H9 (cell line): ENCODE measurements around the gene TLL2. TPM values are rescaled to one million over a fixed set of nuclear protein-coding genes. Genes with fewer than 3 reads are reported as not detected.

ENCODE experiments used
- DNase-seq: peaks from one replicate; pipeline ENCODE4 v3.0.0-alpha.2; 2017
- H2AFZ ChIP-seq: one replicate; pipeline ENCODE4 v1.6.1; 2013; ENCODE audit warnings: mild to moderate bottlenecking, low read length, control low read depth, moderate library complexity
- H2AK5ac ChIP-seq: 2 replicates; pipeline ENCODE4 v1.6.1; 2013; ENCODE audit warnings: low read length, control low read depth, mixed read lengths; ENCODE audit not compliant: insufficient read length
- H2BK120ac ChIP-seq: one replicate; pipeline ENCODE4 v1.6.1; 2013; ENCODE audit warnings: low read depth, mild to moderate bottlenecking, low read length, control low read depth, inconsistent platforms; ENCODE audit not compliant: poor library complexity, severe bottlenecking
- H2BK12ac ChIP-seq: 2 replicates; pipeline ENCODE4 v1.6.1; 2013; ENCODE audit warnings: low read length, control low read depth, mixed read lengths, low read depth; ENCODE audit not compliant: insufficient read length
- H2BK15ac ChIP-seq: 2 replicates; pipeline ENCODE4 v1.6.1; 2013; ENCODE audit warnings: low read depth, low read length, control low read depth
- H2BK20ac ChIP-seq: one replicate; pipeline ENCODE4 v1.6.1; 2013; ENCODE audit warnings: low read depth, mild to moderate bottlenecking, low read length, control low read depth, inconsistent platforms; ENCODE audit not compliant: poor library complexity, severe bottlenecking
- H2BK5ac ChIP-seq: 2 replicates; pipeline ENCODE4 v1.6.1; 2013; ENCODE audit warnings: low read length, control low read depth, mixed read lengths; ENCODE audit not compliant: insufficient read length
- H3K14ac ChIP-seq: 2 replicates; pipeline ENCODE4 v1.6.1; 2013; ENCODE audit warnings: low read length, control low read depth; ENCODE audit not compliant: insufficient read depth
- H3K18ac ChIP-seq: 2 replicates; pipeline ENCODE4 v1.6.1; 2013; ENCODE audit warnings: low read depth, mild to moderate bottlenecking, mixed read lengths, low read length, control low read depth; ENCODE audit not compliant: insufficient read length
- H3K23ac ChIP-seq: 2 replicates; pipeline ENCODE4 v1.6.1; 2013; ENCODE audit warnings: low read length, control low read depth, mixed read lengths, low read depth; ENCODE audit not compliant: insufficient read length
- H3K23me2 ChIP-seq: 2 replicates; pipeline ENCODE4 v1.6.1; 2013; ENCODE audit warnings: low read depth, mild to moderate bottlenecking, mixed read lengths, low read length, control low read depth; ENCODE audit not compliant: insufficient read length, poor library complexity, severe bottlenecking
- H3K27ac ChIP-seq: 2 replicates; pipeline ENCODE4 v1.5.1; 2013; ENCODE audit warnings: low read length, control low read depth, mixed read lengths, low read depth; ENCODE audit not compliant: insufficient read length
- H3K27me3 ChIP-seq: 2 replicates; pipeline ENCODE4 v1.6.1; 2013; ENCODE audit warnings: low read length, control low read depth, inconsistent platforms; ENCODE audit not compliant: insufficient read depth
- H3K4ac ChIP-seq: 2 replicates; pipeline ENCODE4 v1.6.1; 2013; ENCODE audit warnings: low read depth, mild to moderate bottlenecking, control low read depth, inconsistent platforms, low read length, moderate library complexity
- H3K4me1 ChIP-seq: 2 replicates; pipeline ENCODE4 v1.6.1; 2013; ENCODE audit warnings: low read length, control low read depth, inconsistent platforms; ENCODE audit not compliant: insufficient read depth
- H3K4me2 ChIP-seq: 2 replicates; pipeline ENCODE4 v1.6.1; 2013; ENCODE audit warnings: low read length, control low read depth, mixed read lengths; ENCODE audit not compliant: insufficient read length, insufficient read depth
- H3K56ac ChIP-seq: 2 replicates; pipeline ENCODE4 v1.6.1; 2013; ENCODE audit warnings: low read depth, mild to moderate bottlenecking, mixed read lengths, low read length, control low read depth; ENCODE audit not compliant: insufficient read length
- H3K79me1 ChIP-seq: 2 replicates; pipeline ENCODE4 v1.6.1; 2013; ENCODE audit warnings: low read depth, mild to moderate bottlenecking, moderate library complexity, low read length, control low read depth, inconsistent platforms; ENCODE audit not compliant: insufficient read depth, poor library complexity, severe bottlenecking
- H3K79me2 ChIP-seq: 2 replicates; pipeline ENCODE4 v1.6.1; 2013; ENCODE audit warnings: low read length, control low read depth, inconsistent platforms; ENCODE audit not compliant: insufficient read depth
- H3K9ac ChIP-seq: 2 replicates; pipeline ENCODE4 v1.6.1; 2013; ENCODE audit warnings: low read length, control low read depth, mixed read lengths; ENCODE audit not compliant: insufficient read length; ENCODE audit errors: extremely low read depth
- H3K9me3 ChIP-seq: one replicate; pipeline ENCODE4 v1.6.1; 2013; ENCODE audit warnings: low read depth, low read length, inconsistent platforms; ENCODE audit not compliant: control insufficient read depth
- H3T11ph ChIP-seq: one replicate; pipeline ENCODE4 v1.6.1; 2013; ENCODE audit warnings: mild to moderate bottlenecking, low read length, control low read depth, inconsistent platforms
- H4K20me1 ChIP-seq: one replicate; pipeline ENCODE4 v1.6.1; 2013; ENCODE audit not compliant: control insufficient read depth, insufficient read length, insufficient read depth
- H4K5ac ChIP-seq: 2 replicates; pipeline ENCODE4 v1.6.1; 2013; ENCODE audit warnings: low read depth, mild to moderate bottlenecking, mixed read lengths, low read length, control low read depth; ENCODE audit not compliant: insufficient read length
- H4K8ac ChIP-seq: replicated peaks from 2 replicates; pipeline ENCODE4 v1.6.1; 2013; ENCODE audit warnings: low read length, control low read depth, mixed read lengths, low read depth; ENCODE audit not compliant: insufficient read length
- H4K91ac ChIP-seq: 2 replicates; pipeline ENCODE4 v1.6.1; 2013; ENCODE audit warnings: low read depth, mild to moderate bottlenecking, moderate library complexity, mixed read lengths, low read length, control low read depth; ENCODE audit not compliant: insufficient read length
- H3K27ac Mint-ChIP-seq, 3 experiments: 2 replicates in 2 of 3; 3 replicates in 1 of 3; pipeline ENCODE4 v1.8.0; 2020 to 2021; ENCODE audit warnings: mixed read lengths in 3 of 3, mild to moderate bottlenecking in 1 of 3, moderate library complexity in 1 of 3
- H3K27me3 Mint-ChIP-seq: 2 replicates; pipeline ENCODE4 v1.8.0; 2021; ENCODE audit warnings: low read depth, mild to moderate bottlenecking, moderate library complexity, mixed read lengths
- H3K36me3 Mint-ChIP-seq, 3 experiments: 2 replicates in 2 of 3; 3 replicates in 1 of 3; pipeline ENCODE4 v1.8.0; 2020 to 2021; ENCODE audit warnings: low read depth in 3 of 3, mixed read lengths in 3 of 3; ENCODE audit not compliant: insufficient read depth in 1 of 3
- H3K4me1 Mint-ChIP-seq, 2 experiments: 2 replicates each; pipeline ENCODE4 v1.8.0; 2020; ENCODE audit warnings: mixed read lengths in 2 of 2
- H3K4me3 Mint-ChIP-seq, 2 experiments: 2 replicates in 1 of 2; 3 replicates in 1 of 2; pipeline ENCODE4 v1.8.0; 2020 to 2021; ENCODE audit warnings: mild to moderate bottlenecking in 2 of 2, mixed read lengths in 2 of 2, moderate library complexity in 1 of 2
- H3K9me3 Mint-ChIP-seq, 2 experiments: 2 replicates in 1 of 2; 3 replicates in 1 of 2; pipeline ENCODE4 v1.8.0; 2020; ENCODE audit warnings: mild to moderate bottlenecking in 2 of 2, mixed read lengths in 2 of 2, moderate library complexity in 1 of 2
- CTCF ChIP-seq: fragments of 200-600 bp; sonication (generic); conservative IDR thresholded peaks from 3 replicates; pipeline ENCODE4 v1.8.0; 2021; ENCODE audit warnings: antibody characterized with exemption, mild to moderate bottlenecking
- WGBS: extraction: QIAGEN DNeasy Blood & Tissue Kit; methylation state at CpG from one replicate; pipeline ENCODE4 v1.1.7; 2013; ENCODE audit warnings: missing lambda C conversion rate, low lambda C conversion rate, mixed read lengths; ENCODE audit not compliant: insufficient read length; ENCODE audit errors: extremely low coverage; 5-methylcytosine and 5-hydroxymethylcytosine counted together
- long read RNA-seq: library from polyadenylated mRNA; unstranded; transcript quantifications from one replicate; pipeline ENCODE4 v2.0.0, GENCODE V29; 2020
- total RNA-seq: library from RNA; stranded (reverse); gene quantifications from 2 replicates; pipeline ENCODE4 v1.2.1, GENCODE V29; 2021

TLL2 gene
- 1.4 and 1.8 TPM in 2 replicates for total RNA-seq
- long read RNA-seq, partial matches to known transcripts = 18 of 22 reads
- long read RNA-seq, other reads (novel, unspliced or antisense) = 4 of 22 reads

GRCh38 chr10:96513698-96514561 lies at the start of gene TLL2:
Gene TLL2 (minus strand): TSS chr10:96513926. CDS start chr10:96513685, 241 bp downstream.
- no peak within 1 kb of the TSS for H3K14ac ChIP-seq
- H4K20me1 ChIP-seq = no peaks in the 10 kb centered on the region
- Mint-ChIP-seq H3K27ac (no peak within 1 kb of the TSS; a peak in 1 of 7 replicates), H3K36me3 (no peaks in the 10 kb centered on the region; a peak in 1 of 7 replicates), H3K27me3 (peaks cover 55% of the 10 kb centered on the region), H3K4me1 (peaks cover 41 to 42% of the 10 kb centered on the region in 2 experiments), H3K4me3 (peak within 1 kb of the TSS; percentile 61 to 84), H3K9me3 (no peaks in the 10 kb centered on the region; a peak in 1 of 5 replicates)
- H3K9me3 ChIP-seq = no peaks in the 10 kb centered on the region
- peak; percentile 96 for DNase-seq
- no peak within 1 kb of the TSS for H4K5ac ChIP-seq
- WGBS = no CpG with 5 or more reads among the region's 68 CpGs
- H3K23ac ChIP-seq = no peak within 1 kb of the TSS
- H4K8ac ChIP-seq = no peak within 1 kb of the TSS
- H3K79me2 ChIP-seq = no peaks in the 10 kb centered on the region
- no peak within 1 kb of the TSS for H2AFZ ChIP-seq
- no peak within 1 kb of the TSS for H3T11ph ChIP-seq
- H3K56ac ChIP-seq = no peak within 1 kb of the TSS
- no peak within 1 kb of the TSS for H2AK5ac ChIP-seq
- H3K27me3 ChIP-seq = peaks cover 13% of the 10 kb centered on the region; the same call in 1 of the 2 replicates
- H2BK12ac ChIP-seq = no peak within 1 kb of the TSS
- H3K27ac ChIP-seq = no peak within 1 kb of the TSS
- peak within 1 kb of the TSS; percentile 39 for H3K18ac ChIP-seq
- peak; percentile 72 for TF ChIP-seq CTCF
- H3K4me2 ChIP-seq = peak within 1 kb of the TSS; percentile 86
- no peak within 1 kb of the TSS for H3K9ac ChIP-seq
- no peak within 1 kb of the TSS for H2BK120ac ChIP-seq
- H3K4me1 ChIP-seq = peaks cover 3% of the 10 kb centered on the region; the same call in 1 of the 2 replicates
- peaks cover 20% of the 10 kb centered on the region for H3K23me2 ChIP-seq
- no peaks in the 10 kb centered on the region for H3K79me1 ChIP-seq
- H4K91ac ChIP-seq = no peak within 1 kb of the TSS
- no peak within 1 kb of the TSS for H2BK20ac ChIP-seq
- H2BK15ac ChIP-seq = no peak within 1 kb of the TSS
- no peak within 1 kb of the TSS for H3K4ac ChIP-seq
- no peak within 1 kb of the TSS for H2BK5ac ChIP-seq
